ENCODE measurements around the gene MYH15.

The MYH15 gene

GRCh38 chr3:108474581-108474980 lies 35.8 kb downstream of the MYH15 start:
- in situ Hi-C loops (cut with MboI; ENCODE audit: low sequenced_read_pairs): no loop called here

GRCh38 chr3:108473711-108474110 lies 36.7 kb downstream of the MYH15 start:
- in situ Hi-C loops (cut with MboI; ENCODE audit: low sequenced_read_pairs): no loop called here

GRCh38 chr3:108472001-108472591 lies 38.3 kb downstream of the MYH15 start:
- in situ Hi-C loops (cut with MboI; ENCODE audit: low sequenced_read_pairs): no loop called here

- in situ Hi-C loops (cut with MboI; ENCODE audit: low sequenced_read_pairs): no loop called here
Measured at GRCh38 chr3:108471426-108471825, 39.0 kb downstream of the MYH15 start.

GRCh38 chr3:108469126-108469525 lies 41.3 kb downstream of the MYH15 start:
- in situ Hi-C loops (cut with MboI; ENCODE audit: low sequenced_read_pairs): no loop called here

GRCh38 chr3:108468577-108468976 lies 41.8 kb downstream of the MYH15 start:
- in situ Hi-C loops (cut with MboI; ENCODE audit: low sequenced_read_pairs): no loop called here

- in situ Hi-C loops (cut with MboI; ENCODE audit: low sequenced_read_pairs): no loop called here
Measured at GRCh38 chr3:108462899-108463298, 47.5 kb downstream of the MYH15 start.

GRCh38 chr3:108461661-108462111 lies 48.7 kb downstream of the MYH15 start:
- in situ Hi-C loops (cut with MboI; ENCODE audit: low sequenced_read_pairs): no loop called here

- in situ Hi-C loops (cut with MboI; ENCODE audit: low sequenced_read_pairs): no loop called here
Measured at GRCh38 chr3:108459225-108459624, 51.2 kb downstream of the MYH15 start.

GRCh38 chr3:108455212-108455705 lies 55.1 kb downstream of the MYH15 start:
- in situ Hi-C loops (cut with MboI; ENCODE audit: low sequenced_read_pairs): no loop called here

- in situ Hi-C loops (cut with MboI; ENCODE audit: low sequenced_read_pairs): no loop called here
Measured at GRCh38 chr3:108453565-108453964, 56.8 kb downstream of the MYH15 start.

- in situ Hi-C loops (cut with MboI; ENCODE audit: low sequenced_read_pairs): no loop called here
Measured at GRCh38 chr3:108450444-108450843, 60.0 kb downstream of the MYH15 start.

- in situ Hi-C loops (cut with MboI; ENCODE audit: low sequenced_read_pairs): no loop called here
Measured at GRCh38 chr3:108448593-108448992, 61.8 kb downstream of the MYH15 start.

GRCh38 chr3:108447096-108447847 lies 63.1 kb downstream of the MYH15 start:
- in situ Hi-C loops (cut with MboI; ENCODE audit: low sequenced_read_pairs): no loop called here

- in situ Hi-C loops (cut with MboI; ENCODE audit: low sequenced_read_pairs): no loop called here
Measured at GRCh38 chr3:108442281-108442680, 68.1 kb downstream of the MYH15 start.

GRCh38 chr3:108441518-108441917 lies 68.9 kb downstream of the MYH15 start:
- in situ Hi-C loops (cut with MboI; ENCODE audit: low sequenced_read_pairs): no loop called here

- in situ Hi-C loops (cut with MboI; ENCODE audit: low sequenced_read_pairs): no loop called here
Measured at GRCh38 chr3:108441071-108441507, 69.3 kb downstream of the MYH15 start.

GRCh38 chr3:108438542-108438941 lies 71.9 kb downstream of the MYH15 start:
- in situ Hi-C loops (cut with MboI; ENCODE audit: low sequenced_read_pairs): no loop called here

- in situ Hi-C loops (cut with MboI; ENCODE audit: low sequenced_read_pairs): no loop called here
Measured at GRCh38 chr3:108437439-108437838, 73.0 kb downstream of the MYH15 start.

GRCh38 chr3:108433928-108434327 lies 76.5 kb downstream of the MYH15 start:
- in situ Hi-C loops (cut with MboI; ENCODE audit: low sequenced_read_pairs): no loop called here

- in situ Hi-C loops (cut with MboI; ENCODE audit: low sequenced_read_pairs): no loop called here
Measured at GRCh38 chr3:108432431-108432830, 78.0 kb downstream of the MYH15 start.

GRCh38 chr3:108430540-108430939 lies 79.9 kb downstream of the MYH15 start:
- in situ Hi-C loops (cut with MboI; ENCODE audit: low sequenced_read_pairs): no loop called here
